Ascending aorta (tissue), 2 donors: Measurements from ENCODE around the gene BRCA2. TPM values are rescaled to one million over a fixed set of nuclear protein-coding genes. Genes with fewer than 3 reads are reported as not detected.
A peak's percentile ranks its signal among the peaks of the same experiment; 100 is the strongest.

Source experiments
- DNase-seq, 2 donors: peaks; one replicate each; pipeline ENCODE4 v3.0.0-alpha.2; 2019; ENCODE audit warnings: low spot score in 2 of 2
- H3K27ac ChIP-seq, 2 donors: fragments of 200-600 bp; sonication (generic); one replicate each; pipeline ENCODE4 v1.5.1; 2016 to 2017; ENCODE audit warnings: mild to moderate bottlenecking in 1 of 2
- H3K27me3 ChIP-seq: fragments of 200-600 bp; sonication (generic); one replicate; pipeline ENCODE4 v1.5.1; 2017
- H3K36me3 ChIP-seq, 2 donors: fragments of 200-600 bp; sonication (generic); one replicate each; pipeline ENCODE4 v1.5.1; 2016
- H3K4me1 ChIP-seq, 2 donors: fragments of 200-600 bp; sonication (generic); one replicate each; pipeline ENCODE4 v1.5.1; 2016 to 2017; ENCODE audit warnings: mild to moderate bottlenecking in 1 of 2
- H3K4me3 ChIP-seq, 2 donors: fragments of 200-600 bp; sonication (generic); one replicate each; pipeline ENCODE4 v1.5.1; 2016 to 2017; ENCODE audit warnings: mild to moderate bottlenecking in 1 of 2
- H3K9me3 ChIP-seq, 2 donors: fragments of 200-600 bp; sonication (generic); one replicate each; pipeline ENCODE4 v1.5.1; 2016
- CTCF ChIP-seq, 3 experiments: fragments of 200-600 bp in 2 of 3; fragments of 450-650 bp in 1 of 3; sonication (generic) in 2 of 3; IDR thresholded peaks; one replicate each; pipeline ENCODE4 v1.5.1; 2016 to 2019; ENCODE audit warnings: antibody characterized with exemption in 3 of 3, mild to moderate bottlenecking in 1 of 3, moderate library complexity in 1 of 3
- intact Hi-C: fragments of 100-400 bp; cut with DNase I; formaldehyde crosslinking; loops from one replicate; pipeline ENCODE4 v1.15.1; 2023
- total RNA-seq: library from RNA; depleted of rRNA; stranded (reverse); fragments of >200 nt; gene quantifications from one replicate; pipeline ENCODE4 v1.1.0, GENCODE V29; 2016

Gene BRCA2
- total RNA-seq, result 0.64 TPM

- Histone ChIP-seq H3K9me3 (no peaks in the 10 kb centered on the region), H3K36me3 (no peaks in the 10 kb centered on the region), H3K4me3 (peak within 1 kb of the TSS; percentile 61 to 78), H3K27ac (peak within 1 kb of the TSS; percentile 94 to 98), H3K4me1 (peaks cover 0 to 2% of the 10 kb centered on the region in 2 donors), H3K27me3 (no peaks in the 10 kb centered on the region)
- peak; percentile 54 to 95 for DNase-seq
- intact Hi-C loops, result loop anchor here (5.0 to 10.0 kb wide), 2 partner anchors 222 to 1151 kb away; partner anchors contain the start of genes HSPH1 and N4BP2L2
- TF ChIP-seq CTCF (IDR thresholded peaks at IDR 0.05), result no peak
These were observed at the start of gene BRCA2, which contains the start of gene ZAR1L for GRCh38 chr13:32315238-32316027. TSS of gene BRCA2 (plus strand) at chr13:32315508. CDS start at chr13:32316461, 953 bp downstream. TSS of gene ZAR1L (minus strand) at chr13:32315363. CDS start at chr13:32311925, 3,438 bp downstream.

GRCh38 chr13:32265726-32266125, 49.6 kb upstream of the BRCA2 start:
- Histone ChIP-seq H3K4me1 (peaks cover 4 to 20% of the 10 kb centered on the region in 2 donors), H3K4me3 (no peak overlapping the region), H3K36me3 (peaks cover 56 to 81% of the 10 kb centered on the region in 2 donors), H3K27me3 (no peaks in the 10 kb centered on the region), H3K27ac (no peak overlapping the region), H3K9me3 (no peaks in the 10 kb centered on the region)
- no peak for DNase-seq
- TF ChIP-seq CTCF (IDR thresholded peaks at IDR 0.05), result no peak
- intact Hi-C loops, result no loop called here

- Histone ChIP-seq H3K36me3 (peaks cover 56 to 85% of the 10 kb centered on the region in 2 donors), H3K27me3 (no peaks in the 10 kb centered on the region), H3K27ac (no peak overlapping the region), H3K4me1 (peaks cover 4 to 16% of the 10 kb centered on the region in 2 donors), H3K9me3 (no peaks in the 10 kb centered on the region), H3K4me3 (no peak overlapping the region)
- no peak for DNase-seq
- no peak for TF ChIP-seq CTCF (IDR thresholded peaks at IDR 0.05)
- intact Hi-C loops, result no loop called here
These were observed 49.2 kb upstream of the BRCA2 start for GRCh38 chr13:32266130-32266529.

- no peak for DNase-seq
- Histone ChIP-seq H3K4me3 (no peak overlapping the region), H3K9me3 (no peaks in the 10 kb centered on the region), H3K36me3 (peaks cover 53 to 80% of the 10 kb centered on the region in 2 donors), H3K27ac (no peak overlapping the region), H3K27me3 (no peaks in the 10 kb centered on the region), H3K4me1 (peaks cover 4 to 6% of the 10 kb centered on the region in 2 donors)
- TF ChIP-seq CTCF (IDR thresholded peaks at IDR 0.05), result peak in 2 of 3 experiments; percentile 15 to 46
- intact Hi-C loops, result no loop called here
These were observed 47.4 kb upstream of the BRCA2 start for GRCh38 chr13:32267836-32268439.

GRCh38 chr13:32272021-32272683, 43.2 kb upstream of the BRCA2 start:
- intact Hi-C loops, result no loop called here
- H3K27ac ChIP-seq, result no peak overlapping the region
- no peak overlapping the region for H3K4me3 ChIP-seq
- peaks cover 56 to 74% of the 10 kb centered on the region in 2 donors for H3K36me3 ChIP-seq
- no peaks in the 10 kb centered on the region for H3K4me1 ChIP-seq
- no peak for TF ChIP-seq CTCF (IDR thresholded peaks at IDR 0.05)
- DNase-seq, result no peak
- no peaks in the 10 kb centered on the region for H3K27me3 ChIP-seq
- H3K9me3 ChIP-seq, result no peaks in the 10 kb centered on the region
